ENCODE measurements around the gene CDKAL1.
"Not testable (repeated sequence)": the region's sequence is repeated elsewhere in the genome, so short reads cannot be mapped to it uniquely, and the experiment has no call there.

CDKAL1 gene

GRCh38 chr6:21085643-21086042 is 551.4 kb downstream of the CDKAL1 start:
- DNase-seq: no peak

- no peak for DNase-seq
Measured at GRCh38 chr6:21087188-21087587, 552.9 kb downstream of the CDKAL1 start.

DNA sequence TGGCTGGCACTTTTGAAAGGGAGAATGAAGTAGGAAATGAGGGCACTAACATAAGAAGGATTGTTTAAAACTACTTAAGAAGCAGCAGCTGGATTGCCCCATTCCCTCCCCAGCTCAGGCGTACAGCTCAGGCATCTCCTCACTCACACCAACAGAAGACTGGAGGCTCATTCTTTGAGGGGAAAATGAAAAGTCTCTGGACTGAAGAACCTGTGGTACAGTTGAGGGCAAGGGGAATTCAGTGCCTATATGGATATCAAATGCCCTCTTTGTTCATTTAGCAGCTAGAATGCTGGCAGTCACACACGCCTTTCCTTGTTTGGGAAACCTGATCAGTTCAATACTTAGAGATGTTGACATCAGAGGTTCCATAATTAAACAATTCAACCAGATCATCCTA is 557.2 kb downstream of the CDKAL1 start:
- no peak for DNase-seq

- DNase-seq: not testable (repeated sequence)
Measured at GRCh38 chr6:21092231-21092772, 558.0 kb downstream of the CDKAL1 start.

GRCh38 chr6:21095462-21095861 is 561.2 kb downstream of the CDKAL1 start:
- DNase-seq: no peak

DNA sequence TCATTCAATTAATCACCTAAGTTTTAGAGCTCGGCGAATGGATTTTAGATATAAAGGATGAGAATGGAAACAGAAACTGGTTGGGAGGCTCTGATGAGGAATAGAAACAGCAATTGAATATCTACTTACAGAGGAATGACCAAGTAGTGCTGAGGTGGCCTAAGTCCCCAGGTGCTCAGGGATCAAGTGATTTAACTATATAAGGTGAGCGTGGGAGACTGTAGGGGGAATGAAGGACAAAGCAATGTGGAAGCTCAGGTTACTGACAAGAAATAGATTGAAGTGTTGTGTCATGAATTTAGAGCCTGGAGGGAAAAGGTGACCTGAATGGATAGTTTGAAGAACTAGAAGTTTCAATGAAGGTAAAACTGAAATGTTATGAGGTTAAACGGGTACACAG is 563.9 kb downstream of the CDKAL1 start:
- DNase-seq: no peak

- DNase-seq: no peak
Measured at GRCh38 chr6:21098744-21099143, 564.5 kb downstream of the CDKAL1 start.

DNA sequence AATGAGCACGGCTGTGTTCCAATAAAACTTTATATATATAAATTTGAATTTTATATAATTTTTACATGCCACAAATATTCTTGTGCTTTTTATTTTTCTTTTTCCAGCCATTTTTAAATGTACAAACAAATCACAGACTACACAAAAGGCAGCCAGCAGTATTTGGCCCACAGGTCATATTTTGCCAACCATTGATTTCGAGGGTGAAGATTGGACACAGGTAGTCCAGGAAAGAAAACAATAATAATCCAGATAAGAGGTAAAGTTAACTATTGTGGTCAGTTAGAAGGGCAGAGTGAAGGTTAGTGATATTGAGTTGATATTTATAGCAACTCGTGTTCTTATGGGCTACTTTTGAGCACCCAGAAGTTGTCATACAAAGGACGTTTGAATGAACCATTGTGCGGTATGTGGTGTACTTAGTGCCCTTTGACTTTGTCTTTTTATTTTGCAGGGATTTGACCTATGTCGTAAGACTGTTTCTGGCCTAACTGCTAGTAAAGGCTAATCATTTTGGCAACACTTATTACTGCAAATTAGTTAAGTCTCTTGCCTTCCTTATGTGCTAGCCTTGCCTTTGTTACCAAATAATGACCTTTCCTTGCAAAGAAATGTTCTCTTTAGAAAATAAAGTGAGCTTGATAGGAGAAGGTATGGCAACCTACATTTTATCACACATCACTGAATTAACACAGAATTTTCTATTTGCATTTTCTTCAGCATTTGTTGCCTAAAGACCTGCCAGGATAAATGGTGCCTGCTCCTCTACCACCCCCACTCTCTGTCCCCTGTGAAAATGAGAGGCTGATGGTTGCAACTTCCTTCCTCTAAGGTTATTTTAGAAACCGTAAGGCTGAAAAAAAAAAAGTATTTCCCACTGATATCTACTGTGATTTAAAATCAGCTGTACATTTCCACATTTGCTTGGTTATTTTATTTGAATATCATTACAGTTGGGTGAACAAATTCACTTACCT is 565.4 kb downstream of the CDKAL1 start:
- no peak for DNase-seq

DNA sequence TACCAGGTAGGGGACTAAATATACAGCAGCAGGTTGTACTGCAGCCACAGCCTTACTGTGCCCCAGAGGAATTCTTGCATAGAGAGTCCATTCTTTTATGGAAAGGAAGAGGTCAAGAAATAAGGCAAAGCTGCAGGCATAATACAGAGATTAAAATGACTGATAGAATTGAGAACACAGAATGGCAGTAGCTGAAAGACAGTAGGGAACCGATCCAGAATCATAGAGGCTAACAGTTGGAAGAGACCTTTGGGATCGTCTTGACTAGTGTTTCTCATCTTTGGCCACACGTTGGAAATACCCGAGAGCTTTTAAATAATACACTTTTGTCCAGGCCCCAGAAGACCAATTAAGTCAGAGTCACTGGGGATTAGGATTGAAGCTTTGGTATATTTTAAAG is 566.7 kb downstream of the CDKAL1 start:
- no peak for DNase-seq

- no peak for DNase-seq
Measured at GRCh38 chr6:21101694-21102093, 567.4 kb downstream of the CDKAL1 start.

GRCh38 chr6:21102201-21102600 is 567.9 kb downstream of the CDKAL1 start:
- no peak for DNase-seq

DNA sequence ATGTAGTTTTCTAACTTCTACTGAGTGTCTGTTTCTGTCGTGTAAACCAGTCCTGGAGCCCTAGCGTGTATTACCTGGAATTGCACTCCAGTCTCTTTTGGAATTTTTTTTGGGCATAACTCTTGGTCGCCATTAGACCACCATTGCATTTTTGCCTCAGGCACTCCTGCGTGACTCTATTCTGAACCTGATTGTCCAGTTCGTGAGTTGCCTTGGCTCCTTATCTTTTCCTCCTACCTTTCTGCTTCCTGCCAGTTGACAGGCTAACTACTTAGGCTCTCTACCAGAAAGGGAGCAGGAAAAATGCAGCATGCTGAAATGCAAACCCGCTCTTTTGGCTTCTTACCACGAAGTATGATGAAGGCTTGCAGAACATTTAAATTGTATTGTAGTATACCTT is 568.4 kb downstream of the CDKAL1 start:
- no peak for DNase-seq

- no peak for DNase-seq
Measured at GRCh38 chr6:21103626-21104224, 569.5 kb downstream of the CDKAL1 start.

GRCh38 chr6:21104288-21104687 is 570.0 kb downstream of the CDKAL1 start:
- no peak for DNase-seq

DNA sequence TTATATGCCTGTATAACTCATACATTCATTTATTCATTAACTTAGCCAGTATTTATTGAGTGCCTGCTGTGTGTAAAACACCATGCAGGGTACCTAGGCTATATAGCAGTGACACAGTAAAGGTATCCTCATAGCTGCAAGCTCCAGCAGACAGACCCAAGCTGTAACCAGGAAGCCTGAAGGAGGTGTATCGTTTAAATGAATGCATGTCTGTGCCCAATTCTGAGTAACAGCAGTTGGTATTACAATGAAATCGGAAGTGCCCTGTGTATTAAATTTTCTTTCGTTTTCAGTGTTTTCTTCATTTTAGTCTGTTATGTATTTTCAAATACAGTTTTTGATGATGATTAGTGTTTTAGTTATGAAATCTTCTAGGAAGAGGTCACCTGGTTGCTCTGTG is 573.5 kb downstream of the CDKAL1 start:
- no peak for DNase-seq

DNA sequence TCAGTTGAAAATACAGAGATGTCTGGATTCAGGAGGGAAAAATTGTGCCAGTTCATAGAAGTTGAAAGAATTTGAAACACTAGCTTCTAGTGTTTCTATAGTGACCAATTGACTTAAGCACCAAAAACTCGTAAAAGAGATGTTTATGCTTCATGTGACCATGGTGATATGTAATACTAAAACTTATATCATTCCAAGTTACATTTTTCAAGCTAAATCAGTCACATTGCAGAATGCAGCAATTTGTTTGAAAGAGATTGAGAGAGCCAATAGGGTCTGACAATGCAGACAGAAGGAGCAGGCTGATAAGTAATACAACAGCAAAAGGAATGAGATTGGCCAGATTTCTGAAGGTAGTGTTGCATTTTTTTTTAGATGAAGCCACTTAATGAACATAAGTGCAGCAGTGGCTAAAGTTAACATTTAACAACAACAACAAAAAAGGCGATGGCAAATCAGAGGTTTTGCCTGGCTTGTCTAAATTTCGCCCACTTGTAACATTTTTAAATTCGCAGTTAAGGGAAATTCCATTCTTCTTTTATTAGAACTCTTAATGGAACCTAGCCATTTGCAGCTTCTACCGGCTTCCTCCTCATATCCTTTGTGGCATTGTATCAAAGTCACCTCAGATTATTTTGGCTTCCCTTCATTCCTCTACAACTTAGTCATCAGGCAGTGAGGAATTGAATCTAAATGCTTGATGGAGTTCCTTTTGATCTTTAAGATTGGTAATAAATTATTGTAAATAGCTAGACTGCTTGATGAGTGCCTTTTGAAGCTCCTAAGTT is 575.3 kb downstream of the CDKAL1 start:
- DNase-seq: no peak

- no peak for DNase-seq
Measured at GRCh38 chr6:21110684-21111083, 576.4 kb downstream of the CDKAL1 start.

- DNase-seq: no peak
Measured at GRCh38 chr6:21111093-21111725, 577.0 kb downstream of the CDKAL1 start.

- no peak for DNase-seq
Measured at GRCh38 chr6:21115111-21115510, 580.9 kb downstream of the CDKAL1 start.

DNA sequence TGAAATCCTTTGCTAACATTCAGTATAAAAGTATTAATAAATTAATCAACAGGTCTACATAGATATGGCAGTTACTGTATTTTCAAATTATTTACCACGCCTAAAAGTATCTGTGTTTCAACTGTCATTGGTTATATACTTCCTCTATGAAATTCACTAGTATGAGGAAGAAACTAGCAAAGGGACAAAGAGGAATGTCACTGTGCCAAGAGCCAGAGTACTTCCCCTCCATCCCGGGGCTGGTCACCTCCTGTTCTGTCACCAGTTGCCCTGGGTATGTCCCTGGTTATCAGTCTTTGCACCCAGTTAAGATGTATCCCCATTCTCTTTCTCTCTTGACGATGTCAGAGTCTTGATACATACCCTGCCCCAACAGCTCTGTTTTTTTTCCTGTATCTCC is 582.5 kb downstream of the CDKAL1 start:
- DNase-seq: no peak

GRCh38 chr6:21118216-21118780 is 584.0 kb downstream of the CDKAL1 start:
- no peak for DNase-seq

DNA sequence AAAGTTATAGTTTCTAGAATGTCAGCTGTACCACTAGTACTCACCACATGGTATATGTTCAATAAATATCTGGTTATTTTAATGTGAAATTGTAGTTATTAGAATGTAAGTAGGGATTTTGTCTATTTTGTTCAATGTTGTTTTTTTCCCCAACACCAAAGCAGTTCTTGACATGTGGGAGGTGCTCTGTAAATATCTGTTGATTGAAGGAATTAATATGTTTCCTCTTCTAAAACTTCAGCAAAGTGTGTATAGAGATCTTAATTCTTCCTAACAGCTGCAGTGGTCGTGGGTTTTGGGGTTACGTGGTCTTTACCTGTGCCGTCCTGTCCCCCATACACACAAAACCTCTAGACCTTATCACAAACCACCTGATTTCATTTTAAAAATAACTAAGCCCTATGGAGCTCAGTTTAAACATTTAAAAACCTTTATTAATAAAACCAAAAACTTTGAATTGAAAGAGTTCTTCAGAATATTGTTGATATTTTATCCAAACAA is 587.4 kb downstream of the CDKAL1 start:
- no peak for DNase-seq
